Keratinocyte (primary cell): Measurements from ENCODE around the gene PAK2.

ENCODE experiments used
- EZH2 ChIP-seq: IDR thresholded peaks from one replicate; pipeline ENCODE4 v1.6.1; 2012; ENCODE audit warnings: inconsistent platforms, mild to moderate bottlenecking, low read length, moderate library complexity
- TF ChIP-seq, protein P1 (sequence below), 3 experiments: IDR thresholded peaks in 1 of 3; conservative IDR thresholded peaks in 1 of 3; optimal IDR thresholded peaks in 1 of 3; 2 replicates in 2 of 3; 3 replicates in 1 of 3; pipeline versions ENCODE3 to v1.5.1; 2011; ENCODE audit warnings: low read length in 3 of 3, mild to moderate bottlenecking in 3 of 3, moderate library complexity in 2 of 3, control low read depth in 1 of 3, inconsistent platforms in 1 of 3; ENCODE audit not compliant: insufficient read depth in 2 of 3; ENCODE audit errors: extremely low read depth in 1 of 3

GRCh38 chr3:196800742-196801434 lies 61.2 kb downstream of the PAK2 start:
- TF ChIP-seq, protein P1, sequence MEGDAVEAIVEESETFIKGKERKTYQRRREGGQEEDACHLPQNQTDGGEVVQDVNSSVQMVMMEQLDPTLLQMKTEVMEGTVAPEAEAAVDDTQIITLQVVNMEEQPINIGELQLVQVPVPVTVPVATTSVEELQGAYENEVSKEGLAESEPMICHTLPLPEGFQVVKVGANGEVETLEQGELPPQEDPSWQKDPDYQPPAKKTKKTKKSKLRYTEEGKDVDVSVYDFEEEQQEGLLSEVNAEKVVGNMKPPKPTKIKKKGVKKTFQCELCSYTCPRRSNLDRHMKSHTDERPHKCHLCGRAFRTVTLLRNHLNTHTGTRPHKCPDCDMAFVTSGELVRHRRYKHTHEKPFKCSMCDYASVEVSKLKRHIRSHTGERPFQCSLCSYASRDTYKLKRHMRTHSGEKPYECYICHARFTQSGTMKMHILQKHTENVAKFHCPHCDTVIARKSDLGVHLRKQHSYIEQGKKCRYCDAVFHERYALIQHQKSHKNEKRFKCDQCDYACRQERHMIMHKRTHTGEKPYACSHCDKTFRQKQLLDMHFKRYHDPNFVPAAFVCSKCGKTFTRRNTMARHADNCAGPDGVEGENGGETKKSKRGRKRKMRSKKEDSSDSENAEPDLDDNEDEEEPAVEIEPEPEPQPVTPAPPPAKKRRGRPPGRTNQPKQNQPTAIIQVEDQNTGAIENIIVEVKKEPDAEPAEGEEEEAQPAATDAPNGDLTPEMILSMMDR (optimal IDR thresholded peaks at IDR 0.05 in 1 of 3, IDR thresholded peaks at IDR 0.05 in 1 of 3, conservative IDR thresholded peaks at IDR 0.05 in 1 of 3; ENCODE audit: extremely low read depth in 1 of 3, insufficient read depth in 2 of 3, low read length in 3 of 3), result no peak
- TF ChIP-seq EZH2, result no peak
